H1 (cell line): ENCODE results near the gene MAPK9. TPM values are rescaled to one million over a fixed set of nuclear protein-coding genes. Genes with fewer than 3 reads are reported as not detected.

Source experiments
- CTCF ChIA-PET: fragments of 300-600 bp; sonication (Branson Sonifier 250); formaldehyde crosslinking; loops from one replicate; lab custom pipeline; 2021; ENCODE audit not compliant: partially characterized antibody; lab: Charles Lee
- POLR2A ChIA-PET: fragments of 300-600 bp; sonication (Branson Sonifier 250); formaldehyde crosslinking; loops from one replicate; lab custom pipeline; 2021; ENCODE audit warnings: inconsistent platforms; ENCODE audit not compliant: partially characterized antibody; lab: Charles Lee
- DNase-seq, 2 experiments: peaks; one replicate each; pipeline versions ENCODE4 v3.0.0 to v3.0.0-alpha.2; 2010 to 2022; ENCODE audit warnings: low spot score in 2 of 2, low read depth in 1 of 2, mixed read lengths in 1 of 2
- FAIRE-seq: peaks from 2 replicates; lab custom pipeline; 2011; peaks lifted over from hg19 to GRCh38; lab: Jason Lieb, UNC
- H2AFZ ChIP-seq: 2 replicates; pipeline ENCODE4 v1.8.1; 2012; ENCODE audit warnings: low read length, inconsistent platforms
- H2AK5ac ChIP-seq: 2 replicates; pipeline ENCODE4 v1.6.1; 2013; ENCODE audit warnings: low read depth, low read length
- H2BK120ac ChIP-seq: replicated peaks from 2 replicates; pipeline ENCODE3; 2013; ENCODE audit warnings: low read depth, low read length, inconsistent platforms
- H2BK12ac ChIP-seq: 2 replicates; pipeline ENCODE4 v1.6.1; 2013; ENCODE audit warnings: low read depth, low read length
- H2BK15ac ChIP-seq: 2 replicates; pipeline ENCODE4 v1.6.1; 2013; ENCODE audit warnings: low read length
- H2BK20ac ChIP-seq: 2 replicates; pipeline ENCODE4 v1.6.1; 2013; ENCODE audit warnings: low read length
- H2BK5ac ChIP-seq: 2 replicates; pipeline ENCODE4 v1.6.1; 2013; ENCODE audit warnings: low read depth, low read length
- H3K14ac ChIP-seq: 2 replicates; pipeline ENCODE4 v1.6.1; 2013; ENCODE audit warnings: inconsistent platforms; ENCODE audit not compliant: insufficient read length
- H3K18ac ChIP-seq: 2 replicates; pipeline ENCODE4 v1.6.1; 2013; ENCODE audit warnings: low read length; ENCODE audit errors: extremely low read depth
- H3K23ac ChIP-seq: 2 replicates; pipeline ENCODE4 v1.6.1; 2013; ENCODE audit warnings: inconsistent platforms; ENCODE audit not compliant: insufficient read length
- H3K23me2 ChIP-seq: 2 replicates; pipeline ENCODE4 v1.6.1; 2013; ENCODE audit warnings: low read depth, low read length
- H3K27ac ChIP-seq: 2 replicates; pipeline ENCODE4 v1.6.1; 2011; ENCODE audit warnings: low read depth, low read length, inconsistent platforms
- H3K27me3 ChIP-seq, 4 experiments: replicated peaks in 1 of 4; 1 replicate in 1 of 4; 2 replicates in 3 of 4; pipeline versions ENCODE4 v1.6.1 to v1.8.1; 2011 to 2013; ENCODE audit warnings: low read length in 3 of 4, mild to moderate bottlenecking in 3 of 4, inconsistent platforms in 2 of 4, mixed read lengths in 2 of 4, moderate library complexity in 1 of 4; ENCODE audit not compliant: control insufficient read depth in 3 of 4, insufficient read depth in 3 of 4; ENCODE audit errors: extremely low read depth in 1 of 4
- H3K36me3 ChIP-seq, 4 experiments: 2 replicates each; pipeline versions ENCODE4 v1.6.1 to v1.8.1; 2011 to 2013; ENCODE audit warnings: mild to moderate bottlenecking in 4 of 4, low read length in 3 of 4, moderate library complexity in 2 of 4, control low read depth in 1 of 4, inconsistent platforms in 1 of 4; ENCODE audit not compliant: insufficient read depth in 4 of 4, control insufficient read depth in 2 of 4
- H3K4ac ChIP-seq: replicated peaks from 2 replicates; pipeline ENCODE3; 2013; ENCODE audit warnings: low read length, low read depth, mixed read lengths, inconsistent platforms; ENCODE audit not compliant: insufficient read length
- H3K4me1 ChIP-seq, 4 experiments: replicated peaks in 1 of 4; 1 replicate in 1 of 4; 2 replicates in 3 of 4; pipeline versions ENCODE4 v1.6.1 to v1.8.1; 2011 to 2013; ENCODE audit warnings: low read length in 3 of 4, inconsistent platforms in 2 of 4, mixed read lengths in 1 of 4; ENCODE audit not compliant: insufficient read depth in 4 of 4, control insufficient read depth in 3 of 4
- H3K4me2 ChIP-seq, 2 experiments: 2 replicates each; pipeline versions ENCODE4 v1.6.1 to v1.8.1; 2011 to 2013; ENCODE audit warnings: low read depth in 2 of 2, low read length in 2 of 2, control low read depth in 1 of 2, inconsistent platforms in 1 of 2, mild to moderate bottlenecking in 1 of 2; ENCODE audit not compliant: insufficient read depth in 1 of 2
- H3K4me3 ChIP-seq, 4 experiments: fragments of 200-600, 300-600 bp in 1 of 4; sonication (generic), shearing (Covaris generic), sonication (Bioruptor Twin) in 1 of 4; 2 replicates each; pipeline versions ENCODE4 v1.5.1 to v1.8.1; 2011 to 2016; ENCODE audit warnings: low read length in 4 of 4, low read depth in 3 of 4, control low read depth in 2 of 4, inconsistent platforms in 2 of 4, mild to moderate bottlenecking in 2 of 4, mixed read lengths in 1 of 4, moderate library complexity in 1 of 4; ENCODE audit not compliant: insufficient read depth in 2 of 4; ENCODE audit errors: extremely low read depth in 1 of 4
- H3K56ac ChIP-seq: replicated peaks from 2 replicates; pipeline ENCODE3; 2013; ENCODE audit warnings: low read depth, mild to moderate bottlenecking, mixed read lengths, low read length, inconsistent platforms; ENCODE audit not compliant: insufficient read length
- H3K79me1 ChIP-seq: 2 replicates; pipeline ENCODE4 v1.6.1; 2013; ENCODE audit warnings: low read depth, low read length, control low read depth
- H3K79me2 ChIP-seq, 2 experiments: 2 replicates each; pipeline versions ENCODE4 v1.6.1 to v1.8.1; 2012 to 2013; ENCODE audit warnings: low read length in 2 of 2, mild to moderate bottlenecking in 2 of 2, inconsistent platforms in 1 of 2; ENCODE audit not compliant: insufficient read depth in 2 of 2, control insufficient read depth in 1 of 2
- H3K9ac ChIP-seq, 4 experiments: replicated peaks in 1 of 4; 1 replicate in 1 of 4; 2 replicates in 3 of 4; pipeline versions ENCODE4 v1.6.1 to v1.8.1; 2011 to 2013; ENCODE audit warnings: low read depth in 3 of 4, low read length in 3 of 4, control low read depth in 2 of 4, mild to moderate bottlenecking in 2 of 4, moderate library complexity in 2 of 4, inconsistent platforms in 1 of 4; ENCODE audit errors: extremely low read depth in 1 of 4
- H3K9me3 ChIP-seq, 2 experiments: 2 replicates each; pipeline versions ENCODE4 v1.6.1 to v1.8.1; 2012 to 2013; ENCODE audit warnings: mild to moderate bottlenecking in 2 of 2, moderate library complexity in 2 of 2, control low read depth in 1 of 2, inconsistent platforms in 1 of 2, low read depth in 1 of 2, low read length in 1 of 2, mixed read lengths in 1 of 2; ENCODE audit not compliant: insufficient read depth in 2 of 2
- H4K20me1 ChIP-seq, 2 experiments: replicated peaks in 1 of 2; 2 replicates each; pipeline versions ENCODE3 to v1.8.1; 2011 to 2013; ENCODE audit warnings: inconsistent platforms in 2 of 2, low read length in 2 of 2, mild to moderate bottlenecking in 1 of 2; ENCODE audit not compliant: insufficient read depth in 2 of 2, control insufficient read depth in 1 of 2
- H4K5ac ChIP-seq: 2 replicates; pipeline ENCODE4 v1.6.1; 2013; ENCODE audit warnings: low read length, low read depth, mixed read lengths, inconsistent platforms; ENCODE audit not compliant: insufficient read length
- H4K8ac ChIP-seq: 2 replicates; pipeline ENCODE4 v1.8.0; 2013; ENCODE audit warnings: mild to moderate bottlenecking, moderate library complexity, low read length, inconsistent platforms; ENCODE audit not compliant: insufficient read depth; ENCODE audit errors: extremely low read depth
- H4K91ac ChIP-seq: replicated peaks from 2 replicates; pipeline ENCODE3; 2013; ENCODE audit warnings: low read length, mixed read lengths, inconsistent platforms; ENCODE audit not compliant: insufficient read length
- BCL11A ChIP-seq, 2 experiments: IDR thresholded peaks; one replicate each; pipeline ENCODE4 v1.6.1; 2011; ENCODE audit warnings: low read depth in 2 of 2, low read length in 2 of 2, mild to moderate bottlenecking in 2 of 2
- CEBPB ChIP-seq: IDR thresholded peaks from 2 replicates; pipeline ENCODE4 v1.6.1; 2012; ENCODE audit warnings: low read depth, low read length
- EP300 ChIP-seq, 2 experiments: IDR thresholded peaks; 1 replicate in 1 of 2; 2 replicates in 1 of 2; pipeline ENCODE4 v1.6.1; 2011 to 2012; ENCODE audit warnings: low read depth in 2 of 2, low read length in 2 of 2, mild to moderate bottlenecking in 2 of 2, borderline replicate concordance in 1 of 2, inconsistent platforms in 1 of 2, moderate library complexity in 1 of 2
- FOSL1 ChIP-seq: IDR thresholded peaks from 2 replicates; pipeline ENCODE4 v1.6.1; 2011; ENCODE audit warnings: mild to moderate bottlenecking, low read depth, low read length, moderate library complexity; ENCODE audit not compliant: insufficient read depth
- GABPA ChIP-seq: IDR thresholded peaks from 2 replicates; pipeline ENCODE4 v1.6.1; 2011; ENCODE audit warnings: mild to moderate bottlenecking, low read length, moderate library complexity, borderline replicate concordance; ENCODE audit not compliant: insufficient read depth
- JUN ChIP-seq: IDR thresholded peaks from 2 replicates; pipeline ENCODE4 v1.6.1; 2011; ENCODE audit warnings: low read depth, mild to moderate bottlenecking, improper control_type of control experiment, low read length
- KDM1A ChIP-seq: fragments of 200-600, 300-600 bp; sonication (generic); IDR thresholded peaks from 2 replicates; pipeline ENCODE4 v1.7.1; 2016; ENCODE audit warnings: mild to moderate bottlenecking, low read length, borderline replicate concordance
- MAFK ChIP-seq: IDR thresholded peaks from 2 replicates; pipeline ENCODE4 v1.6.1; 2012; ENCODE audit warnings: low read depth, mild to moderate bottlenecking, improper control_type of control experiment, low read length
- SP4 ChIP-seq: IDR thresholded peaks from 2 replicates; pipeline ENCODE4 v1.6.1; 2012; ENCODE audit warnings: low read length, inconsistent platforms
- WGBS, 2 experiments: shearing (Covaris generic) in 1 of 2; methylation state at CpG; one replicate each; pipeline versions ENCODE4 v1.1.6 to v1.1.7; 2013 to 2015; ENCODE audit warnings: low lambda C conversion rate in 2 of 2, mixed read lengths in 2 of 2, inconsistent platforms in 1 of 2, low coverage in 1 of 2, missing lambda C conversion rate in 1 of 2; ENCODE audit not compliant: insufficient replicate concordance in 2 of 2, insufficient coverage in 1 of 2, insufficient read length in 1 of 2; ENCODE audit errors: extremely low coverage in 1 of 2, missing lambda C conversion rate in 1 of 2; 5-methylcytosine and 5-hydroxymethylcytosine counted together
- polyA plus RNA-seq, 7 experiments: library from polyadenylated mRNA; depleted of rRNA in 3 of 7; stranded (reverse) in 5 of 7; unstranded in 2 of 7; fragments of >200 nt in 5 of 7; fragments of 200-250 nt in 2 of 7; gene quantifications; 1 replicate in 5 of 7; 2 replicates in 1 of 7; 4 replicates in 1 of 7; pipeline versions ENCODE4 v1.2.1 to v1.2.3, GENCODE V29; 2011 to 2013; ENCODE audit warnings: missing spikeins in 2 of 7, mixed read lengths in 2 of 7
- total RNA-seq: library from RNA; stranded (reverse); fragmentation: NEBNext Ultra II Directional; extraction: Animal tissue kit (Norgen Biotek cat#: 25700); gene quantifications from 2 replicates; pipeline ENCODE4 v1.2.1, GENCODE V29; 2021

Gene MAPK9
- total and polyA plus RNA-seq, 2 of the 8 experiments (the other 6 are each of a cell fraction or from before 2014, with no cell fraction given), result 22.3 to 43.7 TPM

GRCh38 chr5:180306796-180307195, 14.9 kb upstream of the MAPK9 start:
- CTCF ChIA-PET, result interaction anchor here (1.0 to 8.5 kb wide), 4 partner anchors 8 to 133 kb away, joined by 3 to 93 read pairs (median 20); no protein-coding TSS in a partner anchor

More at GRCh38 chr5:180306796-180307195, 14.9 kb upstream of the MAPK9 start:
- Histone ChIP-seq H3K79me2 (no peaks in the 10 kb centered on the region), H3K56ac (no peak overlapping the region), H3K27ac (no peak overlapping the region), H2BK120ac (no peak overlapping the region), H3K4me3 (no peak overlapping the region), H3K36me3 (peaks cover 23 to 65% (median 53%) of the 10 kb centered on the region in 4 experiments), H3K4me1 (no peaks in the 10 kb centered on the region), H4K8ac (no peak overlapping the region), H3K4me2 (no peak overlapping the region), H3K27me3 (no peaks in the 10 kb centered on the region), H3K18ac (no peak overlapping the region), H4K20me1 (peaks cover 5 to 7% of the 10 kb centered on the region in 2 experiments), H3K79me1 (no peaks in the 10 kb centered on the region; the same call in 1 of the 2 replicates), H3K9ac (no peak overlapping the region), H3K4ac (no peak overlapping the region), H3K14ac (no peak overlapping the region), H3K9me3 (no peaks in the 10 kb centered on the region), H3K23me2 (no peaks in the 10 kb centered on the region), H2BK20ac (no peak overlapping the region), H2AFZ (no peak overlapping the region), H4K5ac (no peak overlapping the region), H2BK15ac (no peak overlapping the region), H2AK5ac (no peak overlapping the region), H2BK5ac (no peak overlapping the region), H4K91ac (no peak overlapping the region), H3K23ac (no peak overlapping the region), H2BK12ac (no peak overlapping the region)
- 94% methylated on average over 8 of the region's 8 CpGs; no CpG with 5 or more reads in 1 of the 2 experiments for WGBS, 2 experiments
- no peak for DNase-seq
- POLR2A ChIA-PET, result interaction anchor here (0.7 to 2.8 kb wide), 5 partner anchors 9 to 24 kb away, joined by 3 to 12 read pairs (median 3); no protein-coding TSS in a partner anchor
- FAIRE-seq, result no peak
- TF ChIP-seq KDM1A (no peak), CEBPB (no peak), SP4 (no peak), BCL11A (IDR thresholded peaks at IDR 0.05; ENCODE audit: low read depth in 2 of 2, low read length in 2 of 2) (no peak), GABPA (no peak), EP300 (IDR thresholded peaks at IDR 0.05; ENCODE audit: borderline replicate concordance in 1 of 2, low read depth in 2 of 2, low read length in 2 of 2) (no peak), JUN (no peak), MAFK (no peak), FOSL1 (no peak)
